Smooth muscle cell of the coronary artery (primary cell): Measurements from ENCODE around the gene PLA2G2A. TPM values are rescaled to one million over a fixed set of nuclear protein-coding genes. Genes with fewer than 3 reads are reported as not detected.

ENCODE experiments used
- total RNA-seq: library from RNA; depleted of rRNA; stranded (reverse); fragments of >200 nt; gene quantifications from 2 replicates; pipeline ENCODE4 v1.2.3, GENCODE V29; 2014; ENCODE audit warnings: low replicate concordance

PLA2G2A gene, protein sequence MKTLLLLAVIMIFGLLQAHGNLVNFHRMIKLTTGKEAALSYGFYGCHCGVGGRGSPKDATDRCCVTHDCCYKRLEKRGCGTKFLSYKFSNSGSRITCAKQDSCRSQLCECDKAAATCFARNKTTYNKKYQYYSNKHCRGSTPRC
- 1.3 TPM in 1 of 2 replicates, not detected in the other for total RNA-seq

DNA sequence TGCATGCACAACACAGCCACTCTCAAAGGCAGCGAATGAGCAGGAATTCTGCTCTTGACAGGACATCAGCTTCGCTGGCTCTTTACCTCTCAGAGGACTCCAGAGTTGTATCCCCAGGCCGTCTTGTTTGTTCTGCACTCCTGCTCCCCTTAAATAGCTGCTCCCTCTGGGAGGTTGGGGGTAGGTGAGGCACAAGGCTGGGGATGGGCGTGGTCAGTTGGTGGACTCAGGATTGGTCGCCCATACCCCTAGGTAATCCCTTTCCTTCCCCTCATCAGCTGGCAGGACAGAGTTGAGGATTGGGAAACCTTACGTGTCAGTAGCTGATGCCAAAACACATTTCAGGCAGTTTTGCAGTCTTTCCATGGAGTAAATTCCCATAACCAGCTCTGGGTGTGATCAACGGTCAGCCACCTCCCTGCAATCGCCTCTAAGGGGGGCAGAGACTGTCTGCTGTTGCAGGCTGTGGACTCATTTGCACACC is at the start of gene PLA2G2A:
TSS of gene PLA2G2A (minus strand) at position 125 of the 484 bp plus-strand sequence. CDS start 845 bp downstream, outside the sequence.

Other genes starting within 250 kb of the PLA2G2A start
- 5.3 and 8.9 TPM in 2 replicates for gene TMCO4, start 179.7 kb downstream of the PLA2G2A start, total RNA-seq
- not detected in 2 replicates for gene RNF186, start 164.3 kb downstream of the PLA2G2A start, total RNA-seq
- gene OTUD3, start 97.2 kb downstream of the PLA2G2A start, total RNA-seq: 3.4 and 8.7 TPM in 2 replicates
- gene PLA2G2E, start 56.0 kb downstream of the PLA2G2A start, total RNA-seq: not detected in 2 replicates
- 1.4 and 3.0 TPM in 2 replicates for gene PLA2G5, start 90.6 kb upstream of the PLA2G2A start, total RNA-seq
- not detected in 2 replicates for gene PLA2G2D, start 139.9 kb upstream of the PLA2G2A start, total RNA-seq
- not detected in 2 replicates for gene PLA2G2F, start 159.7 kb upstream of the PLA2G2A start, total RNA-seq
- gene UBXN10, start 206.5 kb upstream of the PLA2G2A start, total RNA-seq: under 0.01 TPM in 2 replicates
- not detected in 2 replicates for gene PLA2G2C, start 206.9 kb upstream of the PLA2G2A start, total RNA-seq